ENCODE measurements around the gene SLC25A21. TPM values are rescaled to one million over a fixed set of nuclear protein-coding genes. Genes with fewer than 3 reads are reported as not detected.
"Not testable (repeated sequence)": the region's sequence is repeated elsewhere in the genome, so short reads cannot be mapped to it uniquely, and the experiment has no call there.

Gene SLC25A21
- total RNA-seq, 2 donors from 2014 or later, result not detected

DNA sequence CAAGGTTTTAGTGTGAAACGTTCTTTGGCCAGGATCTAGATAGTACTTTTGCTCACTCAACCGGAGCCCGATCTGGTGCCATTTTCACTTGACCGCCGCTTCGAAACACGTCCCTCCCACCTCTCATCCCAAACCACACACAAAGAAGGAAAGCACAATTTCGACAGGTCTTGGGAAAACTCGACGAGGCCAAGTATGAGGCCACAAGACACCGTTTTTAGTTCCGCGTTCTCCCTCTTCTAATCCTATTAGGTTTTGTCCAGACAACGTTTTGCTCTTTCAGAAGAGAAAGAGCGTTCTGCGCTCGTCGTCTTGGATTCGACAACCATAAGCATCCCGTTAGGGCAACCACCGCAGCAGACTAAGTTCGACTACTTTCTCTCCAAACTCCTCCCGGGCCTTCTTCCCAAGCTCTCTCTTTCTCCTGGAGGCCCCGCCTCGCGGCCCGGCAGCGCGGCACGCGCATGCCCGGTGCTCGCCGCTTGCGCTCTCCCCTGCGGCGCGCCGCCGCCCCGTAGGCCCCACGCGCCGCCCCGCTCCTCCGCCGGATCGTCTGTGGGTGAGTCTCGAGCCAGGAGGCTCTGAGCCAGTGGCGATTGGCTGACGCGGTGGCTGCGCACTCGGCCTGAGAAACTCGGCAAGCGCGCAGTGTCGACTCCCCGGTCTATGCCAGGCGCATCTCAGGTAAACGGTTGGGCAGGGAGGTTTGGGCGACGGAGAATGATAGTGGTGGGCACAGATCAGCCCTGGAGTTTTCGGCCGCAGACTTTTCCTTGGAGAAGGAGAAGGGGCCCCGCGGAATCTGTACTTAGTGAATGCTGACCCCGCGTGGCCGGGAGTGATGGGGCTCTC, 25.2 kb upstream of the SLC25A21 start, which contains the start of gene MIPOL1:
Gene MIPOL1, plus strand, starts transcription at position 517 of the 852 bp plus-strand sequence. CDS start 49,952 bp downstream, outside the sequence.
- Mint-ChIP-seq H3K36me3 (ENCODE audit: insufficient read depth in 2 of 2) (no peaks in the 10 kb centered on the region), H3K27me3 (ENCODE audit: low read depth) (peaks cover 18% of the 10 kb centered on the region), H3K9me3 (peaks cover 0 to 2% of the 10 kb centered on the region in 2 donors), H3K27ac (no peak within 1 kb of the TSS), H3K4me1 (ENCODE audit: low read depth) (peaks cover 12% of the 10 kb centered on the region), H3K4me3 (peak within 1 kb of the TSS; percentile 73 to 83)
- ATAC-seq (replicated peaks in 1 of 2) (peak; percentile 66 to 88), DNase-seq (peak; percentile 14 to 16)

DNA sequence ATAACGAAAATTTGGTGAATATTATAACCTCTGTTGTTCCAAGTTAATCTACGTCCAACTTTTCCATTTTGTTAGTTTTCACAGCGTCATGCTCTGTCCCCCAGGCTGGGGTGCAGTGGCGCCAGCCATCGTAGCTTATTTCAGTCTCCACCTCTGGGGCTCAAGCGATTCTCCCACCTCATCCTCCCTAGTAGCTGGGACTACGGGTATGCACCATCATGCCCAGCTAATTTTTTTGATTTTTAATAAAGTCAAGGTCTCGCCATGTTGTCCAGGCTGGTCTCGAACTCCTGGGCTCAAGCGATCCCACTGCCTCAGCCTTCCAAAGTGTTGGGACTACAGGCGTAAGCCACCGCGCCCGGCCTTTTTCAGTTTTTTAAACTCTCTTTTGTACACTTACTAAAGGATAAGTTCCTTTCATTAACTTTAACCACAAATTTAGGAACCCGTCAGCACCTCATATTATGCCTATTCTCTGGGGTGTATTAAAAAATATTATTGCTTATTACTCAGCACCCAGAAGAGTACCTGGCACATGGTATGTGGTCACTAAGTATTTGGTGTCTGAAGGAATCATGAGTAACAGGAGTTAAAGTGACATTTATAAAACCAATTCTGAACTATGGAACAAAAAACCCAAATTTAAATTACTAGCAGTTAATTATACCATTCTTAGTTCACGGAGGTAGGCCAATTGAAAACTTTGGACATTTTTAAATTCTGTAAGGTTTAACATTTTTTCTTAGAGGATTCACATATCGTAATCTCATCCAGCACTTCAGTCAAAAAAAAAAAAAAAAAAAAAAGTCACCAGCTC, 24.4 kb upstream of the SLC25A21 start:
- Mint-ChIP-seq H3K4me3 (peak overlapping the region; percentile 73 to 83), H3K27ac (no peak overlapping the region), H3K36me3 (ENCODE audit: insufficient read depth in 2 of 2) (no peaks in the 10 kb centered on the region), H3K4me1 (ENCODE audit: low read depth) (peaks cover 12% of the 10 kb centered on the region), H3K9me3 (peaks cover 0 to 2% of the 10 kb centered on the region in 2 donors), H3K27me3 (ENCODE audit: low read depth) (peaks cover 18% of the 10 kb centered on the region)
- ATAC-seq (replicated peaks in 1 of 2), result no peak
- no peak for DNase-seq

GRCh38 chr14:37195327-37195726, 22.9 kb upstream of the SLC25A21 start:
- DNase-seq (no peak), ATAC-seq (replicated peaks in 1 of 2) (no peak)
- Mint-ChIP-seq H3K4me1 (ENCODE audit: low read depth) (peaks cover 12% of the 10 kb centered on the region), H3K36me3 (ENCODE audit: insufficient read depth in 2 of 2) (no peaks in the 10 kb centered on the region), H3K4me3 (no peak overlapping the region), H3K27me3 (ENCODE audit: low read depth) (peaks cover 18% of the 10 kb centered on the region), H3K9me3 (peaks cover 1 to 7% of the 10 kb centered on the region in 2 donors), H3K27ac (no peak overlapping the region)

- ATAC-seq (replicated peaks in 1 of 2), result no peak
- Mint-ChIP-seq H3K9me3 (peaks cover 2 to 11% of the 10 kb centered on the region in 2 donors), H3K4me3 (no peak overlapping the region)
Observed at GRCh38 chr14:37194698-37195097, 22.3 kb upstream of the SLC25A21 start.

GRCh38 chr14:37189733-37190132, 17.3 kb upstream of the SLC25A21 start:
- H3K27ac Mint-ChIP-seq; DNase-seq; H3K27me3 Mint-ChIP-seq (ENCODE audit: low read depth); ATAC-seq (replicated peaks in 1 of 2); H3K36me3 Mint-ChIP-seq (ENCODE audit: insufficient read depth in 2 of 2); H3K4me1 Mint-ChIP-seq (ENCODE audit: low read depth); H3K4me3 Mint-ChIP-seq: not testable (repeated sequence)
- peaks cover 6 to 12% of the 10 kb centered on the region in 2 donors for H3K9me3 Mint-ChIP-seq

More at GRCh38 chr14:37194698-37195097, 22.3 kb upstream of the SLC25A21 start:
- Mint-ChIP-seq H3K27ac (no peak overlapping the region), H3K4me1 (ENCODE audit: low read depth) (peaks cover 12% of the 10 kb centered on the region), H3K27me3 (ENCODE audit: low read depth) (peaks cover 18% of the 10 kb centered on the region), H3K36me3 (ENCODE audit: insufficient read depth in 2 of 2) (no peaks in the 10 kb centered on the region)
- DNase-seq, result no peak

- DNase-seq; H3K27me3 Mint-ChIP-seq (ENCODE audit: low read depth); H3K27ac Mint-ChIP-seq; H3K4me1 Mint-ChIP-seq (ENCODE audit: low read depth); ATAC-seq (replicated peaks in 1 of 2); H3K4me3 Mint-ChIP-seq; H3K36me3 Mint-ChIP-seq (ENCODE audit: insufficient read depth in 2 of 2): not testable (repeated sequence)
- H3K9me3 Mint-ChIP-seq, result peaks cover 6 to 12% of the 10 kb centered on the region in 2 donors
Observed at GRCh38 chr14:37187840-37188577, 15.6 kb upstream of the SLC25A21 start.

DNA sequence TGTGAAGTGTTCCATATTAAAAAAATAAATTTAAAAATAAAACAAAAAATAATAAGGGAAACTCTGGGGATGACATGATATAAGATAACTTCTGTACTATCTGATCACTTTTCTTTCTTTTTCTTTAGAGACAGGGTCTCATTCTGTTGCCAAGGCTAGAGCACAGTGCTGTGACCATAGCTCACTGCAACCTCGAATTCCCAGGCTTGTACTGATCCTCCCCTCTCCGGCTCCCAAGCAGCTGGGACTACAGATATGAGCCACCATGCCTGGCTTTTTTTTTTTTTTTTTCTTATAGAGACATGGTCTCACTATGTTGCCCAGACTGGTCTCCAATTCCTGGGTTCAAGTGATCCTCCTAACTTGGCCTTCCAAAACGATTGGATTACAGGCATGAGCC, 14.9 kb upstream of the SLC25A21 start:
- H3K27ac Mint-ChIP-seq, result no peak overlapping the region
- peaks cover 6 to 12% of the 10 kb centered on the region in 2 donors for H3K9me3 Mint-ChIP-seq
- peaks cover 0 to 1% of the 10 kb centered on the region in 2 donors for H3K36me3 Mint-ChIP-seq (ENCODE audit: insufficient read depth in 2 of 2)
- ATAC-seq (replicated peaks in 1 of 2), result no peak
- H3K27me3 Mint-ChIP-seq (ENCODE audit: low read depth), result no peaks in the 10 kb centered on the region
- no peak for DNase-seq
- no peaks in the 10 kb centered on the region for H3K4me1 Mint-ChIP-seq (ENCODE audit: low read depth)
- no peak overlapping the region for H3K4me3 Mint-ChIP-seq

GRCh38 chr14:37186865-37187264, 14.5 kb upstream of the SLC25A21 start:
- no peak overlapping the region for H3K27ac Mint-ChIP-seq
- no peaks in the 10 kb centered on the region for H3K27me3 Mint-ChIP-seq (ENCODE audit: low read depth)
- peaks cover 9 to 15% of the 10 kb centered on the region in 2 donors for H3K9me3 Mint-ChIP-seq
- no peak for ATAC-seq (replicated peaks in 1 of 2)
- DNase-seq, result no peak
- H3K4me3 Mint-ChIP-seq, result no peak overlapping the region
- peaks cover 1 to 2% of the 10 kb centered on the region in 2 donors for H3K36me3 Mint-ChIP-seq (ENCODE audit: insufficient read depth in 2 of 2)
- no peaks in the 10 kb centered on the region for H3K4me1 Mint-ChIP-seq (ENCODE audit: low read depth)

DNA sequence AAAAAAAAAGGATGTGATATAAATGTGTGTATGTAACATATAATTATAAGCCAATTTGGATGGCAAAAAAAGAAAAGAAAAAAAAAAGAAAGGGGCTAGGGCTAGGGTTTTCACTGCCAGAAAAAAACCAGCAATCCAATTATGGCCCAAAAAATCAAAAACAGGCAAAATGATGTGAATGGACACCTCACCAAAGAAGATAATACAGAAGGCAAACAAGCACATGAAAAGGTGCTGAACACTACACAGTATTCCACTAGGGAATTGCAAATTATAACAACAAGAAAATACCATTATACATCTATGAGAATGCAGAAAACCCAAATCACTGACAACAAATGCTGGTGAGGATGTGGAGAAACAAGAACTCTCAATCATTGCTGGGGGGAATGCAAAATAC, 13.3 kb upstream of the SLC25A21 start:
- no peak overlapping the region for H3K4me3 Mint-ChIP-seq
- peaks cover 9 to 13% of the 10 kb centered on the region in 2 donors for H3K9me3 Mint-ChIP-seq
- peaks cover 1 to 2% of the 10 kb centered on the region in 2 donors for H3K36me3 Mint-ChIP-seq (ENCODE audit: insufficient read depth in 2 of 2)
- ATAC-seq (replicated peaks in 1 of 2), result no peak
- H3K27ac Mint-ChIP-seq, result no peak overlapping the region
- no peaks in the 10 kb centered on the region for H3K27me3 Mint-ChIP-seq (ENCODE audit: low read depth)
- DNase-seq, result no peak
- no peaks in the 10 kb centered on the region for H3K4me1 Mint-ChIP-seq (ENCODE audit: low read depth)

DNA sequence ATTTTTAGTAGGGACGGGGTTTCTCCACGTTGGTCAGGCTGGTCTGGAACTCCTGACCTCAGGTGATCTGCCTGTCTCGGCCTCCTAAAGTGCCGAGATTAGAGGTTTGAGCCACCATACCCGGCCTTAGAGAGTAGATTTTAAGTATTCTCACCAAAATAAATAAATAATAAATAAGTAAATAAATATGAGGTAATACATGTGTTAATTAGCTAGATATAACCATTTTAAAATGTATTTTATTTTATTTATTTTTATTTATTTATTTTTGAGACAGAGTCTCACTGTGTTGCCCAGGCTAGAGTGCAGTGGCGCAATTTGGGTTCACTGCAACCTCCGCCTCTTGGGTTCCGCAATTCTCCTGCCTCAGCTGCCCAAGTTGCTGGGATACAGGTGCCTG, 12.1 kb upstream of the SLC25A21 start:
- H3K27me3 Mint-ChIP-seq (ENCODE audit: low read depth); ATAC-seq (replicated peaks in 1 of 2); DNase-seq; H3K4me1 Mint-ChIP-seq (ENCODE audit: low read depth); H3K9me3 Mint-ChIP-seq; H3K36me3 Mint-ChIP-seq (ENCODE audit: insufficient read depth in 2 of 2); H3K4me3 Mint-ChIP-seq; H3K27ac Mint-ChIP-seq: not testable (repeated sequence)

GRCh38 chr14:37181441-37181840, 9.0 kb upstream of the SLC25A21 start:
- no peaks in the 10 kb centered on the region for H3K4me1 Mint-ChIP-seq (ENCODE audit: low read depth)
- H3K36me3 Mint-ChIP-seq (ENCODE audit: insufficient read depth in 2 of 2), result peaks cover 0 to 2% of the 10 kb centered on the region in 2 donors
- peaks cover 6% of the 10 kb centered on the region in 2 donors for H3K9me3 Mint-ChIP-seq
- no peak for DNase-seq
- no peak for ATAC-seq (replicated peaks in 1 of 2)
- no peaks in the 10 kb centered on the region for H3K27me3 Mint-ChIP-seq (ENCODE audit: low read depth)
- H3K4me3 Mint-ChIP-seq, result no peak overlapping the region
- no peak overlapping the region for H3K27ac Mint-ChIP-seq

GRCh38 chr14:37180886-37181285, 8.5 kb upstream of the SLC25A21 start:
- not testable (repeated sequence) for DNase-seq; H3K36me3 Mint-ChIP-seq (ENCODE audit: insufficient read depth in 2 of 2); H3K4me1 Mint-ChIP-seq (ENCODE audit: low read depth); H3K27me3 Mint-ChIP-seq (ENCODE audit: low read depth); H3K27ac Mint-ChIP-seq; ATAC-seq (replicated peaks in 1 of 2); H3K4me3 Mint-ChIP-seq; H3K9me3 Mint-ChIP-seq
